ENCODE results near the gene DAPP1. TPM values are rescaled to one million over a fixed set of nuclear protein-coding genes. Genes with fewer than 3 reads are reported as not detected.

Gene DAPP1
- total and polyA plus RNA-seq, 2 experiments from 2014 or later: 0.09 TPM; not detected in 1

GRCh38 chr4:99800332-99801004 is 16.2 kb upstream of the DAPP1 start:
- Histone ChIP-seq H3K27me3 (no peaks in the 10 kb centered on the region), H3K4me1 (ENCODE audit: low read depth) (peaks cover 13% of the 10 kb centered on the region), H3K9me3 (ENCODE audit: low read depth) (no peaks in the 10 kb centered on the region), H3K4me3 (no peak overlapping the region), H3K36me3 (no peaks in the 10 kb centered on the region), H3K27ac (no peak overlapping the region)
- DNase-seq (ENCODE audit: low read depth in 1 of 2, low spot score in 1 of 2): no peak
- no peak for TF ChIP-seq CTCF (IDR thresholded peaks at IDR 0.05; ENCODE audit: low read depth, low read length)

- Histone ChIP-seq H3K36me3 (no peaks in the 10 kb centered on the region), H3K4me3 (no peak overlapping the region), H3K27me3 (no peaks in the 10 kb centered on the region), H3K4me1 (ENCODE audit: low read depth) (peaks cover 13% of the 10 kb centered on the region), H3K27ac (no peak overlapping the region), H3K9me3 (ENCODE audit: low read depth) (no peaks in the 10 kb centered on the region)
- DNase-seq (ENCODE audit: low read depth in 1 of 2, low spot score in 1 of 2): no peak
- no peak for TF ChIP-seq CTCF (IDR thresholded peaks at IDR 0.05; ENCODE audit: low read depth, low read length)
Measured at GRCh38 chr4:99801005-99801699, 15.5 kb upstream of the DAPP1 start.

- Histone ChIP-seq H3K9me3 (ENCODE audit: low read depth) (no peaks in the 10 kb centered on the region), H3K36me3 (no peaks in the 10 kb centered on the region), H3K27me3 (no peaks in the 10 kb centered on the region), H3K27ac (no peak overlapping the region), H3K4me1 (ENCODE audit: low read depth) (peaks cover 13% of the 10 kb centered on the region), H3K4me3 (no peak overlapping the region)
- TF ChIP-seq CTCF (IDR thresholded peaks at IDR 0.05; ENCODE audit: low read depth, low read length): no peak
- DNase-seq (ENCODE audit: low read depth in 1 of 2, low spot score in 1 of 2): no peak
Measured at GRCh38 chr4:99803566-99804101, 13.0 kb upstream of the DAPP1 start.

GRCh38 chr4:99806545-99806944 is 10.1 kb upstream of the DAPP1 start:
- Histone ChIP-seq H3K36me3 (no peaks in the 10 kb centered on the region), H3K4me1 (ENCODE audit: low read depth) (peaks cover 13% of the 10 kb centered on the region), H3K4me3 (no peak overlapping the region), H3K27me3 (no peaks in the 10 kb centered on the region), H3K9me3 (ENCODE audit: low read depth) (no peaks in the 10 kb centered on the region), H3K27ac (no peak overlapping the region)
- no peak for TF ChIP-seq CTCF (IDR thresholded peaks at IDR 0.05; ENCODE audit: low read depth, low read length)
- DNase-seq (ENCODE audit: low read depth in 1 of 2, low spot score in 1 of 2): no peak

- H3K9me3 ChIP-seq (ENCODE audit: low read depth): no peaks in the 10 kb centered on the region
- H3K27ac ChIP-seq: no peak overlapping the region
- no peak for TF ChIP-seq CTCF (IDR thresholded peaks at IDR 0.05; ENCODE audit: low read depth, low read length)
Measured at GRCh38 chr4:99807666-99808065, 9.0 kb upstream of the DAPP1 start.

More at GRCh38 chr4:99807666-99808065, 9.0 kb upstream of the DAPP1 start:
- H3K4me3 ChIP-seq: no peak overlapping the region
- H3K4me1 ChIP-seq (ENCODE audit: low read depth): peaks cover 12% of the 10 kb centered on the region
- H3K27me3 ChIP-seq: no peaks in the 10 kb centered on the region
- H3K36me3 ChIP-seq: no peaks in the 10 kb centered on the region
- DNase-seq (ENCODE audit: low read depth in 1 of 2, low spot score in 1 of 2): no peak
